Aorta (tissue), 5 donors: ENCODE data around the gene RSU1. TPM values are rescaled to one million over a fixed set of nuclear protein-coding genes. Genes with fewer than 3 reads are reported as not detected.

Experiments
- ATAC-seq: fragments of 200-7000 bp; cut with Tn5 transposase; one replicate; pipeline ENCODE4 v1.9.1; 2022; ENCODE audit warnings: moderate library complexity; ENCODE audit not compliant: low FRiP score
- DNase-seq, 2 donors: peaks; one replicate each; pipeline ENCODE4 v3.0.0-alpha.2; 2020
- H3K27ac ChIP-seq, 2 donors: one replicate each; pipeline ENCODE4 v1.5.1; 2013; ENCODE audit warnings: low read length in 2 of 2, mild to moderate bottlenecking in 2 of 2, moderate library complexity in 2 of 2, control low read depth in 1 of 2, inconsistent platforms in 1 of 2, low read depth in 1 of 2
- H3K27me3 ChIP-seq, 2 donors: one replicate each; pipeline ENCODE4 v1.6.1; 2013; ENCODE audit warnings: control low read depth in 1 of 2, low read length in 1 of 2, mild to moderate bottlenecking in 1 of 2, moderate library complexity in 1 of 2; ENCODE audit not compliant: insufficient read depth in 2 of 2, control insufficient read depth in 1 of 2
- H3K36me3 ChIP-seq, 2 donors: one replicate each; pipeline ENCODE4 v1.6.1; 2013; ENCODE audit warnings: control low read depth in 1 of 2, low read length in 1 of 2, mild to moderate bottlenecking in 1 of 2; ENCODE audit not compliant: insufficient read depth in 2 of 2, control insufficient read depth in 1 of 2
- H3K4me1 ChIP-seq, 2 donors: one replicate each; pipeline ENCODE4 v1.6.1; 2013; ENCODE audit warnings: low read length in 2 of 2, control low read depth in 1 of 2, mild to moderate bottlenecking in 1 of 2, moderate library complexity in 1 of 2; ENCODE audit not compliant: insufficient read depth in 2 of 2, control insufficient read depth in 1 of 2
- H3K4me3 ChIP-seq, 2 donors: one replicate each; pipeline ENCODE4 v1.5.1; 2013; ENCODE audit warnings: low read length in 2 of 2, control low read depth in 1 of 2, mild to moderate bottlenecking in 1 of 2
- H3K9me3 ChIP-seq: one replicate; pipeline ENCODE4 v1.6.1; 2013; ENCODE audit warnings: mild to moderate bottlenecking, low read length; ENCODE audit not compliant: control insufficient read depth
- WGBS, 2 donors: extraction: QIAGEN DNeasy Blood & Tissue Kit; methylation state at CpG; one replicate each; pipeline ENCODE4 v1.1.7; 2013; 5-methylcytosine and 5-hydroxymethylcytosine counted together
- intact Hi-C, 2 donors: fragments of 100-400 bp; cut with DNase I; formaldehyde crosslinking; loops; one replicate each; pipeline versions ENCODE4 v1.14.2 to v1.15.0; 2022
- polyA plus RNA-seq, 2 donors: library from polyadenylated mRNA; stranded (reverse); fragments of 200-250 nt; gene quantifications; one replicate each; pipeline ENCODE4 v1.2.3, GENCODE V29; 2013
- total RNA-seq, 2 donors: library from RNA; stranded (reverse); fragmentation: NEBNext Ultra II Directional; extraction: Animal tissue kit (Norgen Biotek cat#: 25700); gene quantifications; one replicate each; pipeline ENCODE4 v1.2.1, GENCODE V29; 2021
- donor health status: healthy with polysubstance abuse.
- donor health status: Bipolar disorder and iron deficiency.
- donor health status: DM: no; HTN: no; CAD: no.
- donor health status: DM: no; HTN: no; CAD: no.
- donor health status: DM: yes; HTN: yes; CAD: no.

RSU1 gene
- total and polyA plus RNA-seq, 4 donors, result 65.0 to 130 (median 107) TPM

GRCh38 chr10:16770670-16771069 is 46.6 kb downstream of the RSU1 start:
- Histone ChIP-seq H3K36me3 (no peaks in the 10 kb centered on the region), H3K9me3 (no peaks in the 10 kb centered on the region), H3K4me3 (no peak overlapping the region), H3K4me1 (no peaks in the 10 kb centered on the region), H3K27me3 (no peaks in the 10 kb centered on the region), H3K27ac (no peak overlapping the region)
- ATAC-seq, result no peak
- WGBS, 2 donors, result 93 to 96% methylated on average over 6 of the region's 6 CpGs
- no peak for DNase-seq
- intact Hi-C loops, result loop anchor here in 1 of 2 donors (10.0 kb wide), 2 partner anchors 336 to 866 kb away; partner anchors contain the start of gene PTER

GRCh38 chr10:16770141-16770540 is 47.1 kb downstream of the RSU1 start:
- H3K4me1 ChIP-seq, result no peaks in the 10 kb centered on the region
- H3K9me3 ChIP-seq, result no peaks in the 10 kb centered on the region
- ATAC-seq, result peak; percentile 22
- DNase-seq, result no peak
- no peak overlapping the region for H3K4me3 ChIP-seq
- no peak overlapping the region for H3K27ac ChIP-seq
- intact Hi-C loops, result loop anchor here in 1 of 2 donors (10.0 kb wide), 2 partner anchors 335 to 865 kb away; partner anchors contain the start of gene PTER
- 89 to 91% methylated on average over 8 of the region's 8 CpGs for WGBS, 2 donors
- H3K36me3 ChIP-seq, result no peaks in the 10 kb centered on the region
- no peaks in the 10 kb centered on the region for H3K27me3 ChIP-seq

- no peak for DNase-seq
- H3K27ac ChIP-seq, result no peak overlapping the region
- no peaks in the 10 kb centered on the region for H3K27me3 ChIP-seq
- H3K4me3 ChIP-seq, result no peak overlapping the region
- H3K36me3 ChIP-seq, result no peaks in the 10 kb centered on the region
- ATAC-seq, result no peak
- no peaks in the 10 kb centered on the region for H3K4me1 ChIP-seq
- no peaks in the 10 kb centered on the region for H3K9me3 ChIP-seq
- intact Hi-C loops, result no loop called here
- 89 to 90% methylated on average over 7 of the region's 7 CpGs for WGBS, 2 donors
Observed at GRCh38 chr10:16769331-16769730, 47.9 kb downstream of the RSU1 start.

- intact Hi-C loops, result no loop called here
- no peaks in the 10 kb centered on the region for H3K36me3 ChIP-seq
- WGBS, 2 donors, result 86 to 88% methylated on average over 5 of the region's 5 CpGs
- H3K27me3 ChIP-seq, result no peaks in the 10 kb centered on the region
- H3K4me1 ChIP-seq, result no peaks in the 10 kb centered on the region
- no peak overlapping the region for H3K27ac ChIP-seq
- no peak overlapping the region for H3K4me3 ChIP-seq
- ATAC-seq (no peak), DNase-seq (no peak)
- H3K9me3 ChIP-seq, result no peaks in the 10 kb centered on the region
Observed at GRCh38 chr10:16768702-16769101, 48.5 kb downstream of the RSU1 start.

GRCh38 chr10:16765509-16766375 is 51.5 kb downstream of the RSU1 start:
- 68 to 70% methylated on average over 12 of the region's 12 CpGs for WGBS, 2 donors
- no peaks in the 10 kb centered on the region for H3K4me1 ChIP-seq

GRCh38 chr10:16761300-16761699 is 55.9 kb downstream of the RSU1 start:
- Histone ChIP-seq H3K36me3 (no peaks in the 10 kb centered on the region), H3K27ac (no peak overlapping the region), H3K27me3 (no peaks in the 10 kb centered on the region), H3K9me3 (no peaks in the 10 kb centered on the region), H3K4me1 (no peaks in the 10 kb centered on the region), H3K4me3 (no peak overlapping the region)
- intact Hi-C loops, result no loop called here
- DNase-seq (no peak), ATAC-seq (no peak)
- 92% methylated on average over 8 of the region's 8 CpGs for WGBS, 2 donors

More at GRCh38 chr10:16765509-16766375, 51.5 kb downstream of the RSU1 start:
- intact Hi-C loops, result no loop called here
- H3K9me3 ChIP-seq, result no peaks in the 10 kb centered on the region
- DNase-seq, result no peak
- no peaks in the 10 kb centered on the region for H3K27me3 ChIP-seq
- H3K4me3 ChIP-seq, result no peak overlapping the region
- no peaks in the 10 kb centered on the region for H3K36me3 ChIP-seq
- H3K27ac ChIP-seq, result no peak overlapping the region
- ATAC-seq, result no peak

- Histone ChIP-seq H3K4me1 (no peaks in the 10 kb centered on the region), H3K27me3 (no peaks in the 10 kb centered on the region), H3K27ac (no peak overlapping the region), H3K36me3 (peaks cover 2 to 6% of the 10 kb centered on the region in 2 donors), H3K4me3 (no peak overlapping the region), H3K9me3 (no peaks in the 10 kb centered on the region)
- intact Hi-C loops, result no loop called here
- WGBS, 2 donors, result 79 to 81% methylated on average over 12 of the region's 12 CpGs
- DNase-seq (no peak), ATAC-seq (no peak)
Observed at GRCh38 chr10:16756561-16757221, 60.5 kb downstream of the RSU1 start.

- Histone ChIP-seq H3K4me3 (no peak overlapping the region), H3K36me3 (peaks cover 2 to 10% of the 10 kb centered on the region in 2 donors), H3K4me1 (no peaks in the 10 kb centered on the region), H3K27ac (no peak overlapping the region), H3K27me3 (no peaks in the 10 kb centered on the region), H3K9me3 (no peaks in the 10 kb centered on the region)
- intact Hi-C loops, result no loop called here
- 75 to 89% methylated on average over 6 of the region's 6 CpGs for WGBS, 2 donors
- ATAC-seq (no peak), DNase-seq (no peak)
Observed at GRCh38 chr10:16754765-16755164, 62.5 kb downstream of the RSU1 start.
